COLO829 (cell line): ENCODE results near the gene SHISA4.
A peak's percentile ranks its signal among the peaks of the same experiment; 100 is the strongest.
"Not testable (repeated sequence)": the region's sequence is repeated elsewhere in the genome, so short reads cannot be mapped to it uniquely, and the experiment has no call there.

ENCODE experiments used
- DNase-seq: peaks from one replicate; pipeline ENCODE4 v3.0.0; 2012; ENCODE audit warnings: low spot score

Gene SHISA4, protein sequence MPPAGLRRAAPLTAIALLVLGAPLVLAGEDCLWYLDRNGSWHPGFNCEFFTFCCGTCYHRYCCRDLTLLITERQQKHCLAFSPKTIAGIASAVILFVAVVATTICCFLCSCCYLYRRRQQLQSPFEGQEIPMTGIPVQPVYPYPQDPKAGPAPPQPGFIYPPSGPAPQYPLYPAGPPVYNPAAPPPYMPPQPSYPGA

DNA sequence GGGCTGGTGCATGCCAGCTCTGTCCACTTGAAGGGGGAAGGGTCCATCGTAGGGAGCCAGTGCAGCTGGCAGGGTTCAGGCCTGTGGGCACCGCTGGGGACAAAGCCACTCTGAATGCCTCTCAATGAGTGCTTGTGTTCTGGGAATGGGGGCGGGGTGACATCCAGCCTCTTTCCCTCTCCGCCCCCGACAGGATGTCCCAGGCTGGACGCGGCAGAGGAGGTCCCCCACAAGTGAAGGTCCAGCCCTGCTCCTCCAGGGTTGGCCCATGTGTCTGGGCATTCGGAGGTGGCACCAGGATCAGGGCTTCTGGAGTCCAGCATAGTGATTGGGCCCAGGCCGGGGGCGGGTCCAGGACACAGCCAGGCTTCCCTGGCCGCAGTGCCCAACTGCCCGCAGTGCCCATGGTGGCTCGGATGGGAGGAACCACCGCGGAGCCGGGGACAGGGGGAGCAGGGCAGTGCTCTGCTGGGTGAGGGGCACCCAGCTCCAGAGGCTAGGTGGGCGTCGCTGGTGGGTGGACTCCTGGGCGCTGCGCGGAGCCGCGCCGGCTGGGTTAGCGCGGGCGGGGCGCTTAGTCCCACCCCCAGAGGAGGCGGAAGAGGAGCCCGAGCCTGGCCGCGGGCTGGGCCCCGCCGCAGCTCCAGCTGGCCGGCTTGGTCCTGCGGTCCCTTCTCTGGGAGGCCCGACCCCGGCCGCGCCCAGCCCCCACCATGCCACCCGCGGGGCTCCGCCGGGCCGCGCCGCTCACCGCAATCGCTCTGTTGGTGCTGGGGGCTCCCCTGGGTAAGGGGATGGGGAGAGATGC lies at the start of gene SHISA4:
SHISA4 (plus strand) TSS at position 617 of the 808 bp plus-strand sequence; CDS start at position 714, 97 bp downstream.
- DNase-seq, result peak; percentile 93

DNA sequence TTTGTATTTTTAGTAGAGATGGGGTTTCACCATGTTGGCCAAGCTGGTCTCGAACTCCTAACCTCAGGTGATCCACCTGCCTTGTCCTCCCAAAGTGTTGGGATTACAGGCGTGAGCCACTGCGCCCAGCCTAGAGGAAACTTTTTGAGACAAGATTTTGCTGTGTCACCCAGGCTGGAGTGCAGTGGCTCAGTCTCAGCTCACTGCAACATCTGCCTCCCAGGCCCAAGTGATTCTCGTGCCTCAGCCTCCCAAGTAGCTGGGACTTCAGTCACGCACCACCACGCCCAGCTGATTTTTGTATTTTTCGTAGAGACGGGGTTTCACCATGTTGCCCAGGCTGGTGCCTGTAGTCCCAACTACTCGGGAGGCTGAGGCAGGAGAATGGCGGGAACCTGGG lies 49.6 kb upstream of the SHISA4 start:
- DNase-seq, result not testable (repeated sequence)

DNA sequence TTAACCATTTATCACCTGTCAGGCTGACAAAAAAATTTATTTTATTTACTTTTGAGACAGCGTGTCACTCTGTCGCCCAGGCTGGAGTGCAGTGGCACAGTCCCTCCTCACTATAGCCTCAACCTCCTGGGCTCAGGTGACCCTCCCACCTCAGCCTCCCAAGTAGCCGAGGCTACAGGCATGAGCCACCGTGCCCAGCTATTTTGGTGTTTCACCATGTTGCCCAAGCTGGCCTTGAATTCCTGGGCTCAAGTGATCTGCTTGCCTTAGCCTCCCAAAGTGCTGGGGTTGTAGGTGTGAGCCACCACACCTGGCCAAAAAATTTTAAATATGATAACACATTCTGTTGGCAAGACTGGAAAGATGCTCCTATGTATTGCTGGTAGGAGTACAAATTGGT lies 48.6 kb upstream of the SHISA4 start:
- no peak for DNase-seq

DNA sequence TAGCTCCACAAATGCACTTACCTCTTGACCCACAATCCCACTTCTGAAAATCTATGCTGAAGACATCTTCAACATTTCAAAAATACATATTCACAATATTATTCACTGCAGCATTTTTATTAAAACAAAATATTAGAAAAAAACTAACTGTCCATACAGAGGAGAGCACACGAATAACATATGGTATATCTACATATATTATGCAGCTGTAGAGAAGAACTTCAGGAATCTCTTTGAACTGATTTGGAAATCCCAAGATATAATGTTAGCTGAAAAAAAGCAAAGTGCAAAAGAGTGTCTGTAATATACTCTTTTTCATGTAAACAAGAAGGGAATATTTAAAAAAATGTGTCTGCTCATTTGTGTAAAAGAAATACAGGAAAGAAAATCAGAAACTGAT lies 48.2 kb upstream of the SHISA4 start:
- DNase-seq, result no peak

GRCh38 chr1:201841265-201841912 lies 47.3 kb upstream of the SHISA4 start:
- no peak for DNase-seq

GRCh38 chr1:201842472-201843027 lies 46.1 kb upstream of the SHISA4 start:
- DNase-seq, result no peak

GRCh38 chr1:201845331-201846083 lies 43.2 kb upstream of the SHISA4 start:
- no peak for DNase-seq

- no peak for DNase-seq
Observed at GRCh38 chr1:201847150-201847549, 41.5 kb upstream of the SHISA4 start.

- no peak for DNase-seq
Observed at GRCh38 chr1:201848230-201848629, 40.5 kb upstream of the SHISA4 start.

GRCh38 chr1:201849372-201850052 lies 39.2 kb upstream of the SHISA4 start:
- no peak for DNase-seq

DNA sequence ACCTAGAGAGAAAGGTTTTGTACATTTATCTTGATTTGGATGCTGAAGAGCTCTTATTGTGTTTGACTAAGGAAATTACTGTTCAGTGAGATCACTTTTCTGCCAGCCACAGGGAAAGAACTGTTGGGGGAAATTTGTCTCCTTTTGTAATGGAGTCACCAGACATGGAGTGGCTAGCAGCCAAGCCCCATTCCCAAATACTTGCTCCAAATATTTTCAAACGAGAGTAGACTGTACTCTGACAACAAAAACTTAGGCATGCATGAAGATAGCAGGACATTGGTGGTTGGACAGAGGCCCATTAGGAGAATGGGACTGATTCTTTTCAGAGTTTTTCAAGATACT lies 38.7 kb upstream of the SHISA4 start:
- DNase-seq, result peak; percentile 16

GRCh38 chr1:201851949-201852348 lies 36.7 kb upstream of the SHISA4 start:
- DNase-seq, result no peak

DNA sequence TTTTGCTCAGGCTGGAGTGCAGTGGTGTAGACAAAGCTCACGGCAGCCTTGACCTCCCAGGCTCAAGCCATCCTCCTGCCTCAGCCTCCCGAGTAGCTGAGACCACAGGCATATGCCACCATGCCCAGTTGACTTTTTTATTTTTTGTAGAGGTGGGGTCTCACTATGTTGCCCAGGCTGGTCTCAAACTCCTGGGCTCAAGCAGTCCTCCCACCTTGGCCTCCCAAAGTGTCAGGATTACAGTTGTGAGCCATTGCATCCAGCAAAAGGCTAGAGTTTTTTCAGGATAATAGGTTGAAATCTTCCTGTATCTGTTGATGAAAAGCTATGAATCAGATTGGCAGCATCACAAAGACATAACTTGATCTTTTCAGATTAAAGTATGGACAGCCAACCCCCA lies 32.0 kb upstream of the SHISA4 start:
- DNase-seq, result not testable (repeated sequence)

- DNase-seq, result no peak
Observed at GRCh38 chr1:201859424-201859823, 29.3 kb upstream of the SHISA4 start.

- DNase-seq, result no peak
Observed at GRCh38 chr1:201861448-201861847, 27.2 kb upstream of the SHISA4 start.

DNA sequence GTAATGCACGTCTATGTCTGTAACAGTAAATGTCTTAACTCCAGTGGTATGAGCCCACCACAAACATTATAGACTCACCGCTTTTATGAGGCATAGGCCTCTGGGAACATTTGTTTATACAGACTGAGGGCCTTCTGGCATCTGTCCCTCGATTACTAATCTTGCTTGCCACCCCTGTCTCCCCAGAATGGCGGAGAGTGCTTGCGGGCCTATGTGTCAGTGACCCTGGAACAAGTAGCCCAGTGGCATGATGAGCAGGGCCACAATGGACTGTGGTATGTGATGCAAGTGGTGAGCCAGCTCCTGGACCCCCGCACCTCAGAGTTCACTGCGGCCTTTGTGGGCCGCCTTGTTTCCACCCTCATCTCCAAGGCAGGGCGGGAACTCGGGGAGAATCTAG lies 18.3 kb upstream of the SHISA4 start:
- no peak for DNase-seq

- DNase-seq, result no peak
Observed at GRCh38 chr1:201874672-201875071, 14.0 kb upstream of the SHISA4 start.

DNA sequence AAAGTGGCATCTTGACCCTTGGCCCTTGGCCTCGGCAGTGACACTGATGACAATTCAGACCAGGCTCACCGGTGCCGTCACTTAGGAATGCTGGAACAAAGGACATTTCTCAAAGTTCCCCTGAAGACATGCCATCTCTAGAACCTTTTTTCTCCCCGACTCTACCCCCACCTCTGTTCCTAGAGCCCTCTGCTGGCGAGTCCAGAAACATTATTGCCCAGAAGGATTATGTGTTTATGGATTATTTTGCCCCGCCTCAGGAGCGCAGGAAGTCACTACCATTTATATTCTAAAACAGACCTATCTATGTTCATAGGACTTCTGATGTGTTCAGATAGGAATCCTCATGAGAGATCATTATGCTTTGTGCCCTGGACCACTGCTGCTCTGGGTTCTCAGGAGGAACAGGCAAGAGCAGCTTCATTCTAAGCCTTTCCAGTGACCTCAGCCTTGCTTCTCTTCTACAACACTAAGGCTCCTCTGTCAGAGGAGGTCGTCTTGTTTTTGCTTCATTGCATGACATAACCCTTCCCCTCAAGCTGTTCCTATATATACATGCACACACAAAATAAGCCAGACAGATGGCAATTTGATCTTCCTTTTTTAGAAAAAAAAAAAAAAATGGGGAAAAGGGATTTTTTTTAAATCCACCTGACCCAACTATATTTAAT lies 12.4 kb upstream of the SHISA4 start:
- no peak for DNase-seq

DNA sequence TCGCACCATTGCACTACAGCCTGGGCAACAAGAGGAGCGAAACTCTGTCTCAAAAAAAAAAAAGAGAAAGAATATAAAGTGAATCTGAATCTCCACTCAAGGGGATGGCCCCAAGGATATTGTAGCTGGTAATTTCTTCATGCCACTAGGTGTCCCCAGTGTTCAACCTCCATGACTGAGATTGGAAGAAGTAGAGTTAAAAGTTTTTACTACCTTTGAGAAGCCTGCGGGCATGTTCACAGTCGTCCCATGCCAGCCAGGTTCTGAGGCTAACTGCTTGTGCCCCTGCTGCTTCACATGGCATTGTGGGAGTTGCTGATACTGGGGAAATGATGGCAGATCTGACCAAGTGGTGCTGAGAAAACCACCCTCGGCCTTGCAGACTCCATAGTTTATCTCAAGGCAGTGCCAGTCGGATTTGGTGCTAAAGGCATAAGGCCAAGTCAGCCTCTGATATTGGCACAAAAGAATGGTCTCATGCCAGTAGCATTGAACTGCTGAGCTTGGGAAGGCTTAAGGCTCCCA lies 10.8 kb upstream of the SHISA4 start:
- peak; percentile 64 for DNase-seq

GRCh38 chr1:201880928-201881571 lies 7.6 kb upstream of the SHISA4 start:
- DNase-seq, result no peak
